ENCODE results near the gene TPSD1.

TPSD1 gene

DNA sequence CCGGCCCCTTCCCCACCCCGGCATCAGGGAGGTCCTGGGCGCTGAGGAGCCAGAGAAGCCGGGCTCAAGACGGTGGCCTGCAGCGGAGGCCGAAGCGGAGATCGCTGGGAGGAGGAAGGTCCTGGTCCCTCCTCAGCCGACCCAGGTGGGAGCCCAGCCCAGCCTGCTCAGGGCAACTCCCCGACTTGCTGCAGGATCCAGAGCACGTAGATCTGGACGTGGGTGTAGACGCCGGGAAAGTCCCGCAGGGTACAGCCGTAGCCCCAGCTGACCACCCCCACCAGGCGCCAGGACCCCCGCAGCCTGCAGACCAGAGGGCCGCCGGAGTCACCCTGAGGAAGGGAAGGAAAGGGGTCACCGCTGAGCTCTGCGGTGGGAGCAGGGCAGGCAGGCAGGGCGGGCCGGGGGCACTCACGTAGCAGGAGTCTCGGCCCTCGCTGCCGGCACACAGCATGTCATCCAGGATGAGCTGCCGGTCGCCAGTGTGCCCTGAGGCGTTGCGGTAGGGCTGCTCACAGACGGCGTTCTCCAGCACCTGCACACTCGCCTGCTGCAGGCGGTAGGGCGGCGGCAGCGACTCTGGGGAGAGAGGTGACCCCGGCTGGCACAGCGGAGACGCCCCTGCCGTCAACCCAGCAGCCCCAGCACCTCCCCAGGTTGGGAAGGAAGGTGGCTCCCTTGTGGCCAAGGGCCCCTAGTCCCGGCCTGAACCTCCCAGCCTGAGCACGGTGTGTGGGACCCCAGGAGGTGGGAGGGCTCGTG lies 5.4 kb downstream of the TPSD1 start:
- no peak overlapping the region for H3K4me3 ChIP-seq (ENCODE audit: insufficient read depth, low read length, poor library complexity, severe bottlenecking)
- no peaks in the 10 kb centered on the region for H3K79me2 ChIP-seq (ENCODE audit: insufficient read depth, low read length)
- TF ChIP-seq, protein P1, sequence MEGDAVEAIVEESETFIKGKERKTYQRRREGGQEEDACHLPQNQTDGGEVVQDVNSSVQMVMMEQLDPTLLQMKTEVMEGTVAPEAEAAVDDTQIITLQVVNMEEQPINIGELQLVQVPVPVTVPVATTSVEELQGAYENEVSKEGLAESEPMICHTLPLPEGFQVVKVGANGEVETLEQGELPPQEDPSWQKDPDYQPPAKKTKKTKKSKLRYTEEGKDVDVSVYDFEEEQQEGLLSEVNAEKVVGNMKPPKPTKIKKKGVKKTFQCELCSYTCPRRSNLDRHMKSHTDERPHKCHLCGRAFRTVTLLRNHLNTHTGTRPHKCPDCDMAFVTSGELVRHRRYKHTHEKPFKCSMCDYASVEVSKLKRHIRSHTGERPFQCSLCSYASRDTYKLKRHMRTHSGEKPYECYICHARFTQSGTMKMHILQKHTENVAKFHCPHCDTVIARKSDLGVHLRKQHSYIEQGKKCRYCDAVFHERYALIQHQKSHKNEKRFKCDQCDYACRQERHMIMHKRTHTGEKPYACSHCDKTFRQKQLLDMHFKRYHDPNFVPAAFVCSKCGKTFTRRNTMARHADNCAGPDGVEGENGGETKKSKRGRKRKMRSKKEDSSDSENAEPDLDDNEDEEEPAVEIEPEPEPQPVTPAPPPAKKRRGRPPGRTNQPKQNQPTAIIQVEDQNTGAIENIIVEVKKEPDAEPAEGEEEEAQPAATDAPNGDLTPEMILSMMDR (IDR thresholded peaks at IDR 0.05; ENCODE audit: insufficient read depth, low read length, poor library complexity, severe bottlenecking), result no peak
- no peak for TF ChIP-seq EZH2phosphoT487 (conservative IDR thresholded peaks at IDR 0.05; ENCODE audit: low read length)
- 0 out of 2 replicates have a peak, but pooled peaks cover 9% of the 10 kb centered on the region for H3K9me3 ChIP-seq (ENCODE audit: insufficient read depth, low read length)
- H3K4me2 ChIP-seq (ENCODE audit: low read depth, low read length, poor library complexity, severe bottlenecking), result no peak overlapping the region
- no peaks in the 10 kb centered on the region for H3K27me3 ChIP-seq (ENCODE audit: low read length)
- H3K9ac ChIP-seq (ENCODE audit: low read length), result no peak overlapping the region
- H3K36me3 ChIP-seq (ENCODE audit: low read length), result no peaks in the 10 kb centered on the region
- H3K9me2 ChIP-seq (replicated peaks; ENCODE audit: insufficient read depth, low read length), result no peaks in the 10 kb centered on the region
- no peaks in the 10 kb centered on the region for H4K20me1 ChIP-seq (ENCODE audit: low read depth, low read length)
- no peak overlapping the region for H3K27ac ChIP-seq (ENCODE audit: low read depth, low read length)
- no peak overlapping the region for H2AFZ ChIP-seq (ENCODE audit: low read depth, low read length, severe bottlenecking)
- no peaks in the 10 kb centered on the region for H3F3A ChIP-seq (ENCODE audit: insufficient read depth)

DNA sequence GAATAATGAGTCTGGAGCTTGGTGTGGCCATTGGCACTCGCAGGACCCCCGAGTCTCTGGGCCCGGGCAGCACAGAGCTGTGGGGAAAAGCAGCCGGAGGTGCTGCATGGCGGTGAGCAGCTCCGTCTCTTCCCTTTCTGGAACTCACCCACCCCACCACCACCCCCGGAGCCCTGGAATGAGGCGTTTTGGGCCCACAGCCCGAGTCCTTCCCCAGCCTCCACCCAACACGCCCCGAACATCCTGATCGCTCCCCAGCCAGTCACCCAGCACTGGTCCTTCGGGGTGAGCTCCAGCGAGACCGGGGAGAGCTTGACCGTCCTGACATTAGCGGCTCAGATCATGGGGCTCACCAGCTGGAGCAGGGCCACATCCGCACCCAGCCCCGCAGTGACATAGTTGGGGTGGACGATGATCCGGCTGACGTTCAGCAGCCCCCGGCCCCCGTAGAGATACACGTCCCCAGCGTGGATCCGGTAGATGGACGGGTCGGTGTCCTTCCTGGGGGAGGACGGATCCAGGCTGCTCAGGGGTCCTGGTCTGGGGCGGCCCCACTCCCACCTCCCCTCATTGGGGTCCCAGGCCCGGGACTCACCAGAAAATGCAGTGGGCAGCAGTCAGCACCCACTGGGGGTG lies 6.5 kb downstream of the TPSD1 start:
- no peaks in the 10 kb centered on the region for H3K9me2 ChIP-seq (replicated peaks; ENCODE audit: insufficient read depth, low read length)
- H3K4me3 ChIP-seq (ENCODE audit: insufficient read depth, low read length, poor library complexity, severe bottlenecking), result no peak overlapping the region
- H3K4me2 ChIP-seq (ENCODE audit: low read depth, low read length, poor library complexity, severe bottlenecking), result no peak overlapping the region
- TF ChIP-seq, protein P1 (IDR thresholded peaks at IDR 0.05; ENCODE audit: insufficient read depth, low read length, poor library complexity, severe bottlenecking), result no peak
- TF ChIP-seq EZH2phosphoT487 (conservative IDR thresholded peaks at IDR 0.05; ENCODE audit: low read length), result no peak
- no peaks in the 10 kb centered on the region for H3K36me3 ChIP-seq (ENCODE audit: low read length)
- 0 out of 2 replicates have a peak, but pooled peaks cover 9% of the 10 kb centered on the region for H3K9me3 ChIP-seq (ENCODE audit: insufficient read depth, low read length)
- no peaks in the 10 kb centered on the region for H3F3A ChIP-seq (ENCODE audit: insufficient read depth)
- H3K27ac ChIP-seq (ENCODE audit: low read depth, low read length), result no peak overlapping the region
- no peak overlapping the region for H3K9ac ChIP-seq (ENCODE audit: low read length)
- no peak overlapping the region for H2AFZ ChIP-seq (ENCODE audit: low read depth, low read length, severe bottlenecking)
- no peaks in the 10 kb centered on the region for H3K27me3 ChIP-seq (ENCODE audit: low read length)
- H3K79me2 ChIP-seq (ENCODE audit: insufficient read depth, low read length), result no peaks in the 10 kb centered on the region
- no peaks in the 10 kb centered on the region for H4K20me1 ChIP-seq (ENCODE audit: low read depth, low read length)

DNA sequence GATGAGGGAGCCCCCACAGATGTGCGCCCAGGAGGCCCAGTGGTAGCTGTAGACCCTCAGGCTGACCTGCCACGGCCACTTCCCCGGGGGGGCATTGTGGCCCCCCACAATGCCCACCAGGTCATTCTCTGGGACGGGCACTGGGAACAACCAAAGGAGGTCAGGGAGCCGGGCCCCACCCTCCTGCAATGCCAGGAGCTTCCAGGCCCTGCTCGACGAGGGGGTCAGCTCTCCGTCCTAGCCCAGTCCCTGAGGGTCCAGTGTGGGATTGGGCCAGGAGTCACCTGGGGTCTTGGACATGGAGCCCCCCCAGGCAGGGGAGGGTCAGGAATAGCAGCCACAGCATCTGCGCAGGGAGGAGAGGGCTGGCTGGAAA lies 7.0 kb downstream of the TPSD1 start:
- 0 out of 2 replicates have a peak, but pooled peaks cover 9% of the 10 kb centered on the region for H3K9me3 ChIP-seq (ENCODE audit: insufficient read depth, low read length)

More for the DNA sequence above, 7.0 kb downstream of the TPSD1 start:
- Histone ChIP-seq H3K4me2 (ENCODE audit: low read depth, low read length, poor library complexity, severe bottlenecking) (no peak overlapping the region), H3K79me2 (ENCODE audit: insufficient read depth, low read length) (no peaks in the 10 kb centered on the region), H3K9ac (ENCODE audit: low read length) (no peak overlapping the region), H3K27me3 (ENCODE audit: low read length) (no peaks in the 10 kb centered on the region), H2AFZ (ENCODE audit: low read depth, low read length, severe bottlenecking) (no peak overlapping the region), H3K36me3 (ENCODE audit: low read length) (no peaks in the 10 kb centered on the region), H4K20me1 (ENCODE audit: low read depth, low read length) (no peaks in the 10 kb centered on the region), H3K27ac (ENCODE audit: low read depth, low read length) (no peak overlapping the region), H3K4me3 (ENCODE audit: insufficient read depth, low read length, poor library complexity, severe bottlenecking) (no peak overlapping the region), H3F3A (ENCODE audit: insufficient read depth) (no peaks in the 10 kb centered on the region), H3K9me2 (replicated peaks; ENCODE audit: insufficient read depth, low read length) (no peaks in the 10 kb centered on the region)
- TF ChIP-seq, protein P1 (IDR thresholded peaks at IDR 0.05; ENCODE audit: insufficient read depth, low read length, poor library complexity, severe bottlenecking), result no peak
- TF ChIP-seq EZH2phosphoT487 (conservative IDR thresholded peaks at IDR 0.05; ENCODE audit: low read length), result no peak

Measured in SU-DHL-6 (cell line).